ENCODE data around the gene POLG2. TPM values are rescaled to one million over a fixed set of nuclear protein-coding genes. Genes with fewer than 3 reads are reported as not detected.

POLG2 gene
- total RNA-seq, 1 experiment from 2014 or later, result 42.7 TPM

GRCh38 chr17:64449545-64449944 is 47.3 kb downstream of the POLG2 start:
- Mint-ChIP-seq H3K36me3 (no peaks in the 10 kb centered on the region), H3K9me3 (no peaks in the 10 kb centered on the region; the same call in 1 of the 2 replicates), H3K4me1 (no peaks in the 10 kb centered on the region), H3K27ac (no peak overlapping the region), H3K4me3 (no peak overlapping the region), H3K27me3 (ENCODE audit: low read depth) (no peaks in the 10 kb centered on the region)
- DNase-seq (ENCODE audit: low spot score) (no peak), ATAC-seq (no peak)
- no peak for TF ChIP-seq ELF4 (CRISPR knock-in tag; IDR thresholded peaks at IDR 0.05; ENCODE audit: low read depth)
- TF ChIP-seq E2F1 (CRISPR knock-in tag; IDR thresholded peaks at IDR 0.05), result no peak
- no peak for TF ChIP-seq ERG (CRISPR knock-in tag; IDR thresholded peaks at IDR 0.05)
- TF ChIP-seq IRF1 (CRISPR knock-in tag; IDR thresholded peaks at IDR 0.05), result no peak
- no peak for TF ChIP-seq KAT7 (CRISPR knock-in tag; IDR thresholded peaks at IDR 0.05; ENCODE audit: borderline replicate concordance)
- TF ChIP-seq PRRX2 (CRISPR knock-in tag; IDR thresholded peaks at IDR 0.05), result no peak
- TF ChIP-seq TEAD4 (CRISPR knock-in tag; IDR thresholded peaks at IDR 0.05), result no peak
- TF ChIP-seq SOX15 (CRISPR knock-in tag; IDR thresholded peaks at IDR 0.05), result no peak
- POLR2A ChIA-PET, result no interaction called here
- CTCF ChIA-PET, result no interaction called here

GRCh38 chr17:64448665-64449512 is 48.0 kb downstream of the POLG2 start, which contains the start of gene MILR1:
TSS of gene MILR1 (plus strand) at chr17:64449115. CDS start at chr17:64449169, 54 bp downstream.
- no peak for ATAC-seq
- no peak for TF ChIP-seq IRF2 (CRISPR knock-in tag; IDR thresholded peaks at IDR 0.05; ENCODE audit: borderline replicate concordance, low read depth)
- TF ChIP-seq ESRRA (CRISPR knock-in tag; IDR thresholded peaks at IDR 0.05; ENCODE audit: borderline replicate concordance), result no peak
- no peak for TF ChIP-seq ZNF671 (CRISPR knock-in tag; IDR thresholded peaks at IDR 0.05)
- no peak for TF ChIP-seq GRHL2 (CRISPR knock-in tag; IDR thresholded peaks at IDR 0.05; ENCODE audit: insufficient replicate concordance, severe bottlenecking)
- no peak for TF ChIP-seq TCF7 (CRISPR knock-in tag; IDR thresholded peaks at IDR 0.05; ENCODE audit: low read depth)
- TF ChIP-seq ZNF121 (CRISPR knock-in tag; IDR thresholded peaks at IDR 0.05), result no peak
- TF ChIP-seq USF2 (CRISPR knock-in tag; IDR thresholded peaks at IDR 0.05), result no peak
- no peak for TF ChIP-seq FOXK1 (CRISPR knock-in tag; IDR thresholded peaks at IDR 0.05)
- TF ChIP-seq SP1 (CRISPR knock-in tag; conservative IDR thresholded peaks at IDR 0.05), result no peak
- TF ChIP-seq ATF3 (CRISPR knock-in tag; conservative IDR thresholded peaks at IDR 0.05), result no peak
- TF ChIP-seq SMAD4 (CRISPR knock-in tag; IDR thresholded peaks at IDR 0.05), result no peak
- TF ChIP-seq NFYB (CRISPR knock-in tag; conservative IDR thresholded peaks at IDR 0.05; ENCODE audit: low read depth), result no peak
- no peak for TF ChIP-seq HMGA2 (CRISPR knock-in tag; IDR thresholded peaks at IDR 0.05)
- TF ChIP-seq ZSCAN18 (CRISPR knock-in tag; IDR thresholded peaks at IDR 0.05), result no peak
- no peak for TF ChIP-seq CTCF (IDR thresholded peaks at IDR 0.05)
- POLR2A ChIA-PET, result no interaction called here
- Mint-ChIP-seq H3K27me3 (ENCODE audit: low read depth) (no peaks in the 10 kb centered on the region), H3K4me1 (no peaks in the 10 kb centered on the region), H3K4me3 (no peak within 1 kb of the TSS), H3K36me3 (no peaks in the 10 kb centered on the region), H3K27ac (no peak within 1 kb of the TSS), H3K9me3 (no peaks in the 10 kb centered on the region; the same call in 1 of the 2 replicates)
- CTCF ChIA-PET, result no interaction called here
- no peak for DNase-seq (ENCODE audit: low spot score)
